Transverse colon (tissue), 4 donors: ENCODE results near the gene AHCY. TPM values are rescaled to one million over a fixed set of nuclear protein-coding genes. Genes with fewer than 3 reads are reported as not detected.
"Not testable (repeated sequence)": the region's sequence is repeated elsewhere in the genome, so short reads cannot be mapped to it uniquely, and the experiment has no call there.

ENCODE experiments used
- DNase-seq: peaks from one replicate; pipeline ENCODE4 v3.0.0-alpha.2; 2019
- H3K27ac ChIP-seq, 4 donors: fragments of 200-600 bp; sonication (generic); 2 replicates each; pipeline ENCODE4 v1.5.1; 2016 to 2018; ENCODE audit warnings: inconsistent platforms in 4 of 4
- H3K27me3 ChIP-seq: fragments of 200-600 bp; sonication (generic); 2 replicates; pipeline ENCODE4 v1.5.1; 2017; ENCODE audit warnings: inconsistent platforms
- H3K36me3 ChIP-seq, 4 donors: fragments of 200-600 bp; sonication (generic); 2 replicates each; pipeline ENCODE4 v1.5.1; 2017 to 2019; ENCODE audit warnings: inconsistent platforms in 4 of 4
- H3K4me1 ChIP-seq, 4 donors: fragments of 200-600 bp; sonication (generic); 2 replicates each; pipeline ENCODE4 v1.5.1; 2017 to 2020; ENCODE audit warnings: inconsistent platforms in 4 of 4
- H3K4me3 ChIP-seq, 4 donors: fragments of 200-600 bp; sonication (generic); 1 replicate in 1 of 4; 2 replicates in 3 of 4; pipeline versions ENCODE4 v1.5.1 to v1.6.1; 2017 to 2019; ENCODE audit warnings: inconsistent platforms in 4 of 4
- H3K9me3 ChIP-seq, 2 donors: fragments of 200-600 bp; sonication (generic); 2 replicates each; pipeline ENCODE4 v1.5.1; 2017 to 2019; ENCODE audit warnings: inconsistent platforms in 2 of 2
- CTCF ChIP-seq, 5 experiments: fragments of 200-600 bp in 3 of 5; fragments of 450-650 bp in 2 of 5; sonication (generic) in 3 of 5; IDR thresholded peaks; 1 replicate in 2 of 5; 2 replicates in 3 of 5; pipeline ENCODE4 v1.5.1; 2016 to 2017; ENCODE audit warnings: antibody characterized with exemption in 5 of 5, inconsistent platforms in 3 of 5, mild to moderate bottlenecking in 2 of 5, moderate library complexity in 1 of 5
- EP300 ChIP-seq: sonication (generic); formaldehyde crosslinking; IDR thresholded peaks from one replicate; pipeline ENCODE4 v1.6.1; 2017; ENCODE audit warnings: antibody characterized with exemption, low read depth
- POLR2A ChIP-seq: fragments of 450-650 bp; IDR thresholded peaks from one replicate; pipeline ENCODE4 v1.6.1; 2016; ENCODE audit warnings: antibody characterized with exemption, mild to moderate bottlenecking, moderate library complexity
- POLR2AphosphoS5 ChIP-seq, 3 donors: sonication (generic); formaldehyde crosslinking; IDR thresholded peaks; one replicate each; pipeline ENCODE4 v1.6.1; 2016; ENCODE audit warnings: antibody characterized with exemption in 3 of 3
- WGBS, 2 donors: methylation state at CpG; one replicate each; pipeline ENCODE4 v1.1.5; 2018; ENCODE audit warnings: low coverage in 1 of 2; 5-methylcytosine and 5-hydroxymethylcytosine counted together
- in situ Hi-C, 4 donors: fragments of 200-750 bp; cut with MboI; loops; one replicate each; pipeline versions ENCODE4 v1.15.0 to v1.15.1; 2017; ENCODE audit warnings: low sequenced_read_pairs in 3 of 4, low pct_ligation_motif_present in 1 of 4, low pct_unique_long_range_greater_than_20kb in 1 of 4
- intact Hi-C: fragments of 100-400 bp; cut with DNase I; formaldehyde crosslinking; loops from one replicate; pipeline ENCODE4 v1.15.1; 2023; ENCODE audit warnings: low total_unique reads
- total RNA-seq, 4 donors: library from RNA; depleted of rRNA; stranded (reverse); fragments of >200 nt; gene quantifications; one replicate each; pipeline ENCODE4 v1.1.0, GENCODE V29; 2016

Gene AHCY
- total RNA-seq, 4 donors from 2014 or later, result 23.9 to 71.6 (median 63.8) TPM

- Histone ChIP-seq H3K4me3 (no peak overlapping the region), H3K9me3 (peaks cover 0 to under 1% of the 10 kb centered on the region in 2 donors), H3K4me1 (no peaks in the 10 kb centered on the region), H3K27me3 (peaks cover 6% of the 10 kb centered on the region), H3K27ac (no peak overlapping the region), H3K36me3 (no peaks in the 10 kb centered on the region)
- TF ChIP-seq POLR2A, result no peak
- no peak for TF ChIP-seq EP300
- TF ChIP-seq CTCF (IDR thresholded peaks at IDR 0.05), result no peak
- TF ChIP-seq POLR2AphosphoS5 (IDR thresholded peaks at IDR 0.05), result no peak
- no peak for DNase-seq
- in situ Hi-C loops, result no loop called here
- intact Hi-C loops, result no loop called here
- 88 to 90% methylated on average over 3 of the region's 3 CpGs for WGBS, 2 donors
These were observed 59.8 kb downstream of the AHCY start for GRCh38 chr20:34243377-34243776.

- no peak for DNase-seq
- Histone ChIP-seq H3K27ac (no peak overlapping the region), H3K4me1 (no peaks in the 10 kb centered on the region), H3K27me3 (peaks cover 6% of the 10 kb centered on the region), H3K9me3 (peaks cover 2 to 5% of the 10 kb centered on the region in 2 donors), H3K36me3 (no peaks in the 10 kb centered on the region), H3K4me3 (no peak overlapping the region)
- intact Hi-C loops, result no loop called here
- in situ Hi-C loops, result no loop called here
- 64% methylated on average over 1 of the region's 1 CpG; no CpG with 5 or more reads in 1 of the 2 donors for WGBS, 2 donors
- TF ChIP-seq CTCF (IDR thresholded peaks at IDR 0.05) (no peak), EP300 (no peak), POLR2A (no peak), POLR2AphosphoS5 (IDR thresholded peaks at IDR 0.05) (no peak)
These were observed 60.3 kb downstream of the AHCY start for GRCh38 chr20:34242879-34243278.

- H3K27me3 ChIP-seq, H3K36me3 ChIP-seq, intact Hi-C loops, DNase-seq, H3K27ac ChIP-seq, H3K4me1 ChIP-seq, in situ Hi-C loops, H3K4me3 ChIP-seq: not testable (repeated sequence)
- 89 to 100% methylated on average over 1 to 4 of the region's 4 CpGs for WGBS, 2 donors
- H3K9me3 ChIP-seq, result peaks cover 9 to 12% of the 10 kb centered on the region in 2 donors
These were observed 61.1 kb downstream of the AHCY start for GRCh38 chr20:34242015-34242414.

GRCh38 chr20:34240693-34241615 lies 62.2 kb downstream of the AHCY start, which contains the start of gene ASIP:
Gene ASIP, plus strand, starts transcription at chr20:34241423. Its CDS starts 18,952 bp downstream, at chr20:34260375.
- intact Hi-C loops, result no loop called here
- Histone ChIP-seq H3K36me3 (no peaks in the 10 kb centered on the region), H3K4me3 (no peak within 1 kb of the TSS), H3K9me3 (peaks cover 12 to 19% of the 10 kb centered on the region in 2 donors), H3K4me1 (no peaks in the 10 kb centered on the region), H3K27me3 (peaks cover 6% of the 10 kb centered on the region), H3K27ac (no peak within 1 kb of the TSS)
- TF ChIP-seq POLR2AphosphoS5 (IDR thresholded peaks at IDR 0.05) (no peak), CTCF (IDR thresholded peaks at IDR 0.05) (no peak), POLR2A (no peak), EP300 (no peak)
- in situ Hi-C loops, result no loop called here
- WGBS, 2 donors, result 76 to 79% methylated on average over 3 to 9 of the region's 9 CpGs
- no peak for DNase-seq
